GM12878 (cell line): ENCODE results near the gene BCAS4. TPM values are rescaled to one million over a fixed set of nuclear protein-coding genes. Genes with fewer than 3 reads are reported as not detected.
A peak's percentile ranks its signal among the peaks of the same experiment; 100 is the strongest.

ENCODE experiments used
- ATAC-seq: fragments of 200-7000 bp; cut with Tn5 transposase; 3 replicates; pipeline ENCODE4 v1.9.1; 2020; ENCODE audit warnings: mild to moderate bottlenecking, moderate library complexity
- BruUV-seq: library from RNA; stranded (reverse); fragments of 400-500 nt; replicated peaks from 2 replicates; lab custom pipeline; 2021; lab: Mats Ljungman, UMichigan
- CTCF ChIA-PET: fragments of 300-600 bp; sonication (Branson Sonifier 250); formaldehyde crosslinking; extraction: SDS; loops from one replicate; lab custom pipeline; 2021; ENCODE audit warnings: inconsistent platforms; lab: Yijun Ruan, JAX
- POLR2A ChIA-PET: fragments of 350-600 bp; formaldehyde crosslinking; extraction: SDS; loops from one replicate; lab custom pipeline; 2021; ENCODE audit warnings: inconsistent platforms; lab: Charles Lee
- RAD21 ChIA-PET: fragments of 300-600 bp; sonication (Branson Sonifier 250); formaldehyde crosslinking; loops from one replicate; lab custom pipeline; 2023; ENCODE audit warnings: antibody characterized with exemption; ENCODE audit not compliant: unreplicated experiment; lab: Charles Lee
- SMC1A ChIA-PET: fragments of 300-600 bp; sonication (Branson Sonifier 250); formaldehyde crosslinking; loops from one replicate; lab custom pipeline; 2023; ENCODE audit not compliant: unreplicated experiment, uncharacterized antibody; lab: Charles Lee
- DNase-seq: peaks from one replicate; pipeline ENCODE4 v3.0.0-alpha.2; 2011; ENCODE audit warnings: low read depth, low spot score
- FAIRE-seq: peaks from 3 replicates; lab custom pipeline; 2011; peaks lifted over from hg19 to GRCh38; lab: Jason Lieb, UNC
- H2AFZ ChIP-seq: 2 replicates; pipeline ENCODE4 v1.6.0; 2011; ENCODE audit warnings: low read depth, low read length, control low read depth; ENCODE audit not compliant: control insufficient read depth
- H3K27ac ChIP-seq: 2 replicates; pipeline ENCODE4 v1.5.1; 2011; ENCODE audit warnings: control low read depth; ENCODE audit not compliant: control insufficient read depth, insufficient read depth
- H3K27me3 ChIP-seq, 2 experiments: replicated peaks in 1 of 2; 2 replicates each; pipeline versions ENCODE4 v1.6.0 to v1.6.1; 2011; ENCODE audit warnings: low read length in 1 of 2; ENCODE audit not compliant: control insufficient read depth in 2 of 2, insufficient read depth in 2 of 2
- H3K36me3 ChIP-seq, 2 experiments: 2 replicates each; pipeline ENCODE4 v1.5.1; 2011; ENCODE audit warnings: low read length in 1 of 2; ENCODE audit not compliant: control insufficient read depth in 2 of 2, insufficient read depth in 2 of 2
- H3K4me1 ChIP-seq: 2 replicates; pipeline ENCODE4 v1.6.1; 2011; ENCODE audit warnings: mild to moderate bottlenecking, low read length, moderate library complexity, mixed read lengths; ENCODE audit not compliant: control insufficient read depth, insufficient read depth
- H3K4me2 ChIP-seq: 2 replicates; pipeline ENCODE4 v1.6.0; 2011; ENCODE audit warnings: control low read depth; ENCODE audit not compliant: control insufficient read depth, insufficient read depth
- H3K4me3 ChIP-seq: fragments of 200-600 bp; sonication (generic); 2 replicates; pipeline ENCODE4 v1.5.1; 2016
- H3K79me2 ChIP-seq: 2 replicates; pipeline ENCODE4 v1.6.0; 2011; ENCODE audit warnings: low read length; ENCODE audit not compliant: control insufficient read depth, insufficient read depth
- H3K9ac ChIP-seq: 2 replicates; pipeline ENCODE4 v1.8.0; 2011; ENCODE audit warnings: low read length, control low read depth, mixed read lengths; ENCODE audit not compliant: control insufficient read depth, insufficient read depth
- H3K9me3 ChIP-seq: replicated peaks from 3 replicates; pipeline ENCODE4 v1.5.1; 2011; ENCODE audit warnings: mild to moderate bottlenecking, low read length; ENCODE audit not compliant: control insufficient read depth, insufficient read depth
- H4K20me1 ChIP-seq: 2 replicates; pipeline ENCODE4 v1.6.0; 2011; ENCODE audit not compliant: control insufficient read depth, insufficient read depth
- CHD4 ChIP-seq: fragments of 200-600 bp; sonication (generic); IDR thresholded peaks from 2 replicates; pipeline ENCODE4 v1.6.1; 2016; ENCODE audit warnings: mild to moderate bottlenecking
- ETV6 ChIP-seq, 2 experiments: fragments of 450-650 bp in 1 of 2; IDR thresholded peaks in 1 of 2; conservative IDR thresholded peaks in 1 of 2; 2 replicates each; pipeline ENCODE4 v1.6.1; 2014; ENCODE audit warnings: antibody characterized with exemption in 1 of 2, borderline replicate concordance in 1 of 2, low read depth in 1 of 2, mild to moderate bottlenecking in 1 of 2, moderate library complexity in 1 of 2
- FOS ChIP-seq: IDR thresholded peaks from 3 replicates; pipeline ENCODE4 v1.6.1; 2011; ENCODE audit warnings: borderline replicate concordance; ENCODE audit not compliant: insufficient read length; ENCODE audit errors: extremely low read depth
- JUNB ChIP-seq: IDR thresholded peaks from 2 replicates; pipeline ENCODE4 v1.6.1; 2016; ENCODE audit warnings: antibody characterized with exemption, mild to moderate bottlenecking
- SPI1 ChIP-seq: IDR thresholded peaks from 2 replicates; pipeline ENCODE4 v1.6.1; 2011; ENCODE audit warnings: low read depth, mild to moderate bottlenecking, low read length, moderate library complexity, borderline replicate concordance; ENCODE audit not compliant: insufficient read depth
- WGBS: methylation state at CpG from one replicate; pipeline ENCODE4 v1.1.6; 2016; ENCODE audit warnings: low lambda C conversion rate; ENCODE audit not compliant: insufficient replicate concordance, insufficient coverage; ENCODE audit errors: missing lambda C conversion rate; 5-methylcytosine and 5-hydroxymethylcytosine counted together
- in situ Hi-C: fragments of 300-500 bp; cut with MboI; formaldehyde crosslinking; loops from 9 replicates; pipeline ENCODE4 v1.14.3; 2018; ENCODE audit warnings: mixed read lengths
- intact Hi-C: fragments of 100-400 bp; cut with micrococcal nuclease; formaldehyde crosslinking; loops from one replicate; pipeline ENCODE4 v1.14.2; 2022; ENCODE audit not compliant: unreplicated experiment
- polyA plus RNA-seq, 11 experiments: library from polyadenylated mRNA; depleted of rRNA in 4 of 11; unstranded in 6 of 11; stranded (reverse) in 5 of 11; fragments of >200 nt; fragmentation: Nextera tagmentation in 4 of 11; fragmentation: Illumina TruSeq in 1 of 11; extraction: Ambion mirVana in 4 of 11; extraction: Trizol in 1 of 11; gene quantifications; 1 replicate in 1 of 11; 2 replicates in 10 of 11; pipeline versions ENCODE4 v1.2.1 to v1.2.3, GENCODE V29; 2011 to 2016; ENCODE audit warnings: inconsistent platforms in 2 of 11, missing spikeins in 2 of 11, low read depth in 1 of 11
- total RNA-seq, 4 experiments: library from RNA; depleted of rRNA in 3 of 4; stranded (reverse); fragments of >200 nt in 3 of 4; fragmentation: Illumina TruSeq in 1 of 4; extraction: Trizol in 1 of 4; gene quantifications; 2 replicates each; pipeline versions ENCODE4 v1.2.1 to v1.2.3, GENCODE V29; 2013 to 2021

The BCAS4 gene
- total and polyA plus RNA-seq, 10 of the 15 experiments (the other 5 are each of a cell fraction or from before 2014, with no cell fraction given) = 14.8 to 214 (median 65.3) TPM

- CTCF ChIA-PET = interaction anchor here (0.6 to 0.7 kb wide), 3 partner anchors 16 to 235 kb away, joined by 3 to 4 read pairs (median 3); no protein-coding TSS in a partner anchor
- no TSS peak for BruUV-seq
- peak; percentile 26 for ATAC-seq
Measured at GRCh38 chr20:50746138-50746940, 48.5 kb upstream of the BCAS4 start.

GRCh38 chr20:50747275-50747674 lies 47.6 kb upstream of the BCAS4 start:
- Histone ChIP-seq H3K36me3 (peaks cover 0 to 8% of the 10 kb centered on the region in 2 experiments; a peak in 1 of 4 replicates), H3K27ac (no peak overlapping the region), H3K79me2 (no peaks in the 10 kb centered on the region), H3K27me3 (no peaks in the 10 kb centered on the region), H3K9ac (no peak overlapping the region), H3K4me1 (peaks cover 6% of the 10 kb centered on the region; the same call in 1 of the 2 replicates), H3K9me3 (no peaks in the 10 kb centered on the region), H2AFZ (no peak overlapping the region), H3K4me2 (no peak overlapping the region), H3K4me3 (no peak overlapping the region), H4K20me1 (no peaks in the 10 kb centered on the region)
- ChIA-PET RAD21 (no interaction called here), POLR2A (no interaction called here), CTCF (interaction anchor here (0.7 to 2.1 kb wide), 3 partner anchors 10 to 159 kb away, joined by 3 to 7 read pairs (median 4); no protein-coding TSS in a partner anchor), SMC1A (interaction anchor here (0.7 kb wide), 1 partner anchor 122 kb away, joined by 3 read pairs; no protein-coding TSS in a partner anchor)
- 81% methylated on average over 2 of the region's 2 CpGs for WGBS
- TF ChIP-seq SPI1 (no peak), CHD4 (no peak)
- no TSS peak for BruUV-seq
- intact Hi-C loops = loop anchor here (5.0 to 10.0 kb wide), 2 partner anchors 85 to 122 kb away; no protein-coding TSS in a partner anchor
- no peak for ATAC-seq
- peak; percentile 13 for FAIRE-seq
- DNase-seq = no peak
- in situ Hi-C loops = no loop called here

More at GRCh38 chr20:50746138-50746940, 48.5 kb upstream of the BCAS4 start:
- Histone ChIP-seq H3K9ac (no peak overlapping the region), H3K4me1 (peaks cover 6% of the 10 kb centered on the region; the same call in 1 of the 2 replicates), H3K27me3 (no peaks in the 10 kb centered on the region), H3K4me3 (no peak overlapping the region), H3K79me2 (no peaks in the 10 kb centered on the region), H3K36me3 (peaks cover 0 to 8% of the 10 kb centered on the region in 2 experiments; a peak in 1 of 4 replicates), H3K9me3 (no peaks in the 10 kb centered on the region), H4K20me1 (no peaks in the 10 kb centered on the region), H3K4me2 (no peak overlapping the region), H2AFZ (no peak overlapping the region), H3K27ac (no peak overlapping the region)
- ChIA-PET SMC1A (interaction anchor here (0.7 kb wide), 1 partner anchor 121 kb away, joined by 3 read pairs; no protein-coding TSS in a partner anchor), RAD21 (no interaction called here), POLR2A (no interaction called here)
- FAIRE-seq (no peak), DNase-seq (no peak)
- 0 out of 4 replicates have a peak, but pooled peaks of 1 of the 2 experiments have one; percentile 7 for TF ChIP-seq ETV6 (conservative IDR thresholded peaks at IDR 0.05 in 1 of 2, IDR thresholded peaks at IDR 0.05 in 1 of 2; ENCODE audit: borderline replicate concordance in 1 of 2, low read depth in 1 of 2)
- no peak for TF ChIP-seq FOS
- TF ChIP-seq JUNB = 0 out of 2 replicates have a peak, but pooled peaks have one; percentile 9
- in situ Hi-C loops (no loop called here), intact Hi-C loops (loop anchor here (5.0 to 10.0 kb wide), 2 partner anchors 84 to 122 kb away; no protein-coding TSS in a partner anchor)
- WGBS = 81% methylated on average over 3 of the region's 3 CpGs
